Activated gamma-delta T cell treated with Interleukin-2 at 50 U/mL for 16 hours (primary cell): ENCODE data around the gene HYAL1.
A peak's percentile ranks its signal among the peaks of the same experiment; 100 is the strongest.

Source experiments
- DNase-seq: peaks from one replicate; pipeline ENCODE4 v3.0.0-alpha.2; 2020

The HYAL1 gene

DNA sequence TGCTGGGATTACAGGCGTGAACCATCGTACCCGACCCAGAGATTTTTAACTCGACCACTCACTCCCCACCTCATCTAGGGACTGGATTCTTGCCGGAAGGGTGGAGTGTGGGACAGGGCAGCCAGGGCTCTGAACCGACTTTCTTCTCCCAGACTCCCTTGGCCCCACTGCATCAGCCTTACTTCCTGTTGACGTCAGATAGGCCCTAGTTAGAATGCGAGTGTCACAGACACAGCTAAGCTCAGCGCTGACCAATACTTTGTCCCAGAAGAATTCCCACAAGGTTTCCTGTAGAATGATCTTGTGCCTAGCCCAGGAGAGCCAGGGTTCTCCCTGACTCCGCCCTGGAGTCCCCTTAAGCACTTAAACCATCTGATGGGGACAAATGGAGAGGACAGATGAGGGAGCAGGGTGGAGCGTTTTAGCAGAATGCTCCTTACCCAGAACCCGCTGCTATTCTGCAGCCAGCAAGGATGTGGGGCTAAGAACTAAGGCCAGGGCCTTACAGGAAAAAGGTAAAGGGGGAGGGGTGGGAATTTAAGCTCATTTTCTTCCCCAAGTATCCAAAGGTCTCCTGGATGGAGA lies 30.5 kb upstream of the HYAL1 start:
- no peak for DNase-seq

DNA sequence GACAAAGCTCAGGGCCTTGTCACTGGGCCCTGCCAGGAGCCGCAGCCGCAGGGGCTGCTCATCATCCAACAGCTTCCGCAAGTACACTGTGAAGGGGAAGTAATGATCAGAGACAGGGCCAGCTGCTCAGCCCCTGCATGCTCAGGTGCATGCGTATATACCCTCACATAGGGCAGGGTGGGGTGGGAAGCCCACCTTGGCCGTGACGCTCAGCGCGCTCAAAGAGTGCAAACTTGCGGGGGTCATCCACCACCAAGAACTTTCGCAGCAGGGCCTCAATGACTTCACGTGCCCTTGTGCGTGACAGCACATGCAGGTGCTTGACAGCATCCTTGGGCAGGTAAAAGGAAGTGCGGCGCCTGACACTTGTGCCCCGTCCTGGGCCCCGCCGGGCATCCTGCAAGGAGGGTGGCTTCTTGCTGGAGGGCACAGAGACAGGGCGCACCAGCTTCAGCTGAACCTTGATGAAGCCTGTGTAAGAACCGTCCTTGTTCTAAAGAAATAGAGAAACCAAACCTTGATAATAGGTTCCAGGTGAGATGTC lies 28.1 kb upstream of the HYAL1 start:
- no peak for DNase-seq

DNA sequence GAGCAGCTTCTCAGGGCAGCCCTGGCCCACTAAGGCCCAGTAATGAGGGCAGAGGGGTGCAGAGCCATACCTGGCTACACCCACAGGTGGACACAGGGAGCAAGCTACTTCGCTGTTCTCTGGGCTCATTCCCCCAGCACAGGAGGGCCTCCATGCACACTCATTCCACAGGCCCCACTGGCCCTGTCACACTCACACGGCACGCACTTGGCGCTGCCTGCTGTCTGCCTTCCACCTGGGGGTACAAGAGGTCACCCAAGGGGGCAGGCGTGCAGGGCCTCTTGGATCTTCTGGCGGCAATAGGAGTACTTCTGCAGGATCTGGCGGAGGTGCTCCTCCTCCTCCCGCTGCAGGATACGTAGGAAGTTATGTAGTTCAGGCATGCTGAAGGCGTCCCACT lies 27.0 kb upstream of the HYAL1 start:
- no peak for DNase-seq

DNA sequence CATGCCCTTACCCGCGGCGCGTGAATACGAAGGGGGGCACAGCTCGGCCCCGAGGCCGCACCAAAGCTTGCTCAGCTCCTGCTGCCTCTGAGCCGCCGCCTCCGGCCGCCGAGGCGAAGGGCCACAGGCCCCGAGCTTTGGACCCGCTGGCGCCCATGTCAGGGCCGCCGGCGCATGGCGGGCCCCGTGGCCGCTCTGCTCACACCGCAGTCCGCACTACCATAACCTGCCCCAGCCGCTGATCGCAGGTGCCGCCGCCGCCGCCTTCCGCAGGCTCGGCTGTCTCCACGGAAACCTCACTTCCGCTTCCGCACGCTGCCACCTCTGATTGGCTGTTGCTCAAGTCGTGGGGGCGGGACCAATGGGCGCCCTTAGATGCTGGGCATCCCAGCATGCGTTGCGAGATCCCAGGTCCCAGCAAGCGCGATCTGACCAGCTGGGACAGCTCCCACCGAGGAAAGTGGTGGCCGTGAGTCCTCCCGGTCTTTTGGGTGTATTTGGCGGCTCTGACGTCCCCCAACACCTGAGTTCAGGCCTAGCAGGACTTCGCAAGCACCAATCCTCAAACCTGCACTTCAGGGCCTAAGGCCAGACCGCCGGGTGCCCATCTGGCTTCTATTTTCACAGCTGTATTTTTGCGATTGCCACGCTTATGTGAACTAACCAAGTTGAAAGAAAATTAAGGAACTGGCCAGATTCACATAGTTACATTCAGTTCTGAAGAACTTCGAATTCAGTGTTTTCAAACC lies 24.7 kb upstream of the HYAL1 start, which contains the start of gene TUSC2:
Gene TUSC2, minus strand, starts transcription at position 281 of the 749 bp plus-strand sequence. Its CDS starts 124 bp downstream, at position 157.
- DNase-seq: peak; percentile 93

DNA sequence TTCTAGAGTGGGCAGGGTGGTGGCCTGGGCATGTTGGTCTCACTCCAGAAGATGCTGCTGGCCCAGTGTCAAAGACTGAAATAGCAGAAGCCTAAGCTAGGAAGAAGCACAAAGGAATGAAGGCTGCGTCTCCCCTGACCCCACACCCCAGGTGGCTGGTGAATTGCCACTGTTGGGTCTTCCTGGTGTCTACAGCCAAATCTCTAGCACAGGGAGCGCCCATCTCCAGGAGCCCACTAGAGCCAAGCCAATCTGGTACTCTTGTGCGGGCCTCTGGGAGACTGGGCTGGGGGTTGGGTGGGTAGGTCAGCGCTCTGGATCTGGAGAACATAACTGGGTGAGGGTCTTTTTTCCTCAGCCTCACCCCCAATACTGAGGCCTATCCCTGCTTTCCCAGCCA lies 23.8 kb upstream of the HYAL1 start:
- no peak for DNase-seq

DNA sequence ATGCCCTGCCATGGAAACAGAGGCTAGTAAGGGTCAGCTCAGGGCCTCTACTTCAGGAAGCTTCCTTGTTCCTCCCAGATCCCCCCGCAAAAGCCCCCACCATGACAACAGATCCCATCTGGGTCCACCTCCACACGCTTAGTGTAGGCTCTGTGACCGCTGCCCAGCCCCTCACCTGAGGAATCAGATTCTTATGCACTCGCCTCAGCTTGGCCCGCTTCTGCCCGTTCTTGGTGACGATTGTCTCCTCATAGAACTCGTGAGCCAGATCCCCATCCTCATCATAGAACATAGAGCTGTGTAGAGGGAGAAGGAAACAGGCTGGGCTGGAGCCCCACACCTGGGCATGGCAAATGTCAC lies 22.8 kb upstream of the HYAL1 start:
- DNase-seq: no peak

DNA sequence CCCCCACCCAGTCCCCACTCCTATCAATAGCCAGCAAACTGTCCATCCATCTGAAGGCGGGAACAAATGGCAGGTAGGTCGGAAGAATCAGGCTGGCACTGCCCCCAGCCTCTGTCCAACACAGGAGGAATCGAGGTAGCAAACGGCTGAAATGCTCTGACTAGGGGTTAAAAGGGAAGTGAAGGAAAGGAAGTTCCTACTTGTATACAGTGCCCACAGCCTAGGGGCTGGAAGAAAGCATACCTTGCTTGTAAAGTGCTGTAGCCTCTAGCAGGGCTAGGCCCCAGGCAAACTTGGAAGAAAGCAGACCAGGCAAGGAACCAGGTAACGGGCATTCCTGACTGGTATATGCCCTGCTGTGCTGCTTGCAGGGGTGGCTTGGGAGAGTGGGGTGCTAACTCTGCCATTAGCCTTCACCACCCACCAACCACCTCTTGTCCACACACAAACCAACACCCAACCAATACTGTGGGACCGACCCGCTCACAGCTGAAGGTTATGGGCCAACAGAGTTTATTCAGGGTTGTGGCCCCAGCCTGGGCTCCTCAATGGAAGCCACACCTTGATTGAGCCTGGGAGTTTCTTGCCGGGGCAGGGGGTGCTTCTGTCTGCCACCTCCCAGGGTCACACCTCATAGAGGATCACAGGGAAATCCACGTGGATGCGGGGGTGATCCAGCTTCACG lies 22.3 kb upstream of the HYAL1 start:
- no peak for DNase-seq

DNA sequence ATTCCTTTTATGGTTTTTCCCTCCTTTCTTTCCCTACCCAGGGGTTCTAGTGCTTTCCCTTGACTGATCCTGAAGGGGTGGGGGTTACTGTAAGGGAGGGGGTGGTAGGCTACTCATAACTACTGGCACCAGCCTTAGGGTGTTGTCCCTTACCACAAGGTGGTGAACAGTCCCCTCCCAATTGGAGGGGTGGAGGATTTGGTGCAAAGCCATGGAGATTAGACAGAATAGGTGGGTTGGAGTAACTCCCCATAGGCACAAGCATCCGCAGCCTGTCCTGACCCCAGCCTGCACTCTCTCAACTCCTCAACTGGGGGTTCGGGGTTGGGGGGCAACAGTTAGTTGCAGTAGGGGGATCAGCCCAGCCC lies 21.7 kb upstream of the HYAL1 start:
- DNase-seq: no peak

DNA sequence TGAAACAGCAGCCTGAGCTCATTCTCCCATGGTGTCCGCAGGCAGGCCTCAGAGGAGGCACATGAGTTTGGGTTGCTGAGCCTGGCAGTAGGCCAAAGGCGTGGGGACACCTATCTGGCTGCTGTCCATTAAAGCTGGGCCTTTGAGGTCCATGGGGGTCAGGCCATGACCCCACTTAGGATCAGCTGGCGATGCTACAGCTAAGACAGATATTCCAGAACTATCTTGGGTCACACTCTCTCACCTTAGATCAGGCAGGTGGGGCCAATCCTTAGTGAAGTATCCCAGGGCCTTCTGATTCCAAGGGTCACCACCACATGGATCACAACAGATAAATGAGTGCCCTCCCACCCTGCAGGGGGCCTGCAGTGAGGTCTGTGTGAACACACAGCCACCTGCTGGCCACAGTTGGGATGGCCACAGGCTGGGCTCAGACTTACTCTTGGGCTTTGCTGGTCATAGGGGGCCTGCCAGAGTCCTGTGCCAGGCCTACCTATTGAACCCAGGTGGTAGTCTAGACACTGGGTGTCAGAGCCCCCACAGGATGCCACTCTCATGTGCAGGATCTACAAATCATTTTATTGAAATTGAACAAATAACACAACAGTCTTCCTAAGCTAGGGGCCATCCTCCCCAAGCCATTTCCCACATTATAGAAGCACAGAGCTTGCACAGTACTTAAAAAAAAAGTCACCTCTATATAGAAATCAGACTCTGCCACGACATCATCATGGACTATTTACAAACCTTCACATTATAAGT lies 21.2 kb upstream of the HYAL1 start:
- peak; percentile 61 for DNase-seq

DNA sequence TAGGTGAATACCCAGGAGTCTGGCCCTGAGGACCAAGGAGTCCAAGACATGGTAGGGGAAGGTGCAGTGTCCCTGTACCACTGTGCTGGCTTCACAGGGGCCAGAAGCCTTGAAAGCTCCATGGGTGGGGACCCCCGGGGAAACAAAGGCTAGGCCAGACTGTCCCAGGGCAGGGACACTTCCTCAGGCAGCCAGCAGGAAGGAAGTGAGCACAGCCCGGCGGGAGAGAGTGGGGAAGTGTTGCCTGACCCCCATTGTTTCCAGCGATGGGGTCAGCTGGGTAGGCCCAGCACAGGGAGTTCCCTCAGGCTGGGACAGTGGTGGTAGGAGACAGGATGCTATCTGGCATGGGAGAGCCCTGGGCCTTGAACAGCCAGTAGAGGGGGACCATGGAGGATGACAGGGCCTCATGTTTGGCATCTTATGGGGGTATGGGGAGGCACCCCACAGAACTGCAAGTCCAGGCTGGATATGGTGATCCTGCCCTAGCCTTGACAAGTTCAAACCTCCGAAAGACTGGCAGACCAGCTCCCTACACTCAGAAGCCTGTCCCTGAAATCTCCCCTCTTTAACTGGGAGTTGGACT lies 20.3 kb upstream of the HYAL1 start:
- DNase-seq: no peak

DNA sequence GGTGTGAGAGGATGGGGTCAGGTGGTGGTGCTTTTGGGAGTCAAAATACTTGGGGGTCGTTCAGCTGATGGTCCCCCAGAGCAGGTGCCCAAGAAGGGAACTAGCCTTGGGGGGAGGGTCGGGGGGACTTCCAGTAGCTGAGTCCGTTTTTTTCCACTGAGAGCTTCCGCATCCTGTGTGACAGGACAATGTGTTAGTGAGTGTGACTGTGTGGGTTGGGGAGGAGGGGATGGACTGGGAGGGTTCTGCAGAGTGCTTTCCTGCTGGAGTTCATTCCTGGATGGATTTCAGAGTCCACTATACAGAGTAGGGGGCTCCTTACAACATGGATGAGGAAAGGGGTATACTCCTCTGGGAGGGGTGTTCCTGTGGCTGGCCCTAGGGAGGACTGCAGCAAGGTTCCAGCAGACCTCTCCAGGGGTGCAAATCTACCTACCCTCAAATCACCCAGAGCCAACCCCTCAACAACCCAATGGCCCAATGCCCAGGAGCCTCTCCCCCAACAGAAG lies 19.8 kb upstream of the HYAL1 start:
- no peak for DNase-seq

DNA sequence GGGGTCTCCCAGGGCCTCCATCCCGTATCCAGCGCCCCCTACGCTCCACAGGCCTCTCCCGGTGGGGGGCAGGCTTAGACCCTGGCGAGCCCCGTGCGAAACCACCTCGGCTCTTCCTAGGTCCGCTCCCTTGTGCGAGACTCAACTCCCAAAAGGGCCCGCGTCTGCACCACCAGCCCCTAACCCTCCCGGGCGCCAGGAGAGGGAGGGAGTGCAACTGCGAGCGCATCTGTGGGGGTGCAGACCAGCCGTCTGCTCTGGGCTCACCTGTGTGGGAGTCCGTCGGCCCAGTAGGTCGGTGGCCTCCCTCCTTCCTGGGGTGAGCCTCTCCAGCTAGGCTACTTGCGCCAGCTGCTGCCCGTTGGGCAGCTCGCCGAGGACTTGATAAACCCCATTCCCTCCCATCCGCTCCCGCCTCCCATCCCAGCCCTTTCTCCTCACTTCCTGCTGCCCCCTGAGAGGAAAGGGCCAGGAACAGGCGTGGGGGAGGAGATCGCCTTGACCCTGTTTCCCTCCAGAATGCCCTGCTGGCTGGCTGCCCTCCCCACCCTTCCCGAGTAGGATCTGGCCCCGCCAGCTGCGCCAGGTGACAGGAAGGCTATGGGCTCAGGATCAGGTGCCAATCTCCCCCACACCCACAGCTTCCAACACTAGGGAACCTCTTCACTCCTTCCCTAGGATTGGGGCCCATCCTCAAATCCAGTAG lies 19.2 kb upstream of the HYAL1 start, which contains the start of gene HYAL2:
Gene HYAL2, minus strand, starts transcription at position 360 of the 706 bp plus-strand sequence. CDS start 2,256 bp downstream, outside the sequence.
- DNase-seq: no peak

DNA sequence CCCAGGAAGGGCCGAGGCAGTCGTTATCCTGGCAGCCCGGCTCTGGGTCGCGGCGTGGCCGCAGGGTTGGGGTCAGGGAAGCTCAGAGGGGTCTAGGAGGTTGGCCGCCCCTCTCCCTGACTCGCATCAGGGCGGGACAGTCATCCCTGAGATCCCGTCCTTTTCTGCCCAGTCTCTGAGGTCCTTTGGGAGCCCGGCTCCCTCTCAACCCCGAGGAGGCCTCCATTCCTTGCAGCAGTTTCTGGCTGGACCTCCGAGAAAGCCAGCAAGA lies 18.7 kb upstream of the HYAL1 start:
- no peak for DNase-seq

DNA sequence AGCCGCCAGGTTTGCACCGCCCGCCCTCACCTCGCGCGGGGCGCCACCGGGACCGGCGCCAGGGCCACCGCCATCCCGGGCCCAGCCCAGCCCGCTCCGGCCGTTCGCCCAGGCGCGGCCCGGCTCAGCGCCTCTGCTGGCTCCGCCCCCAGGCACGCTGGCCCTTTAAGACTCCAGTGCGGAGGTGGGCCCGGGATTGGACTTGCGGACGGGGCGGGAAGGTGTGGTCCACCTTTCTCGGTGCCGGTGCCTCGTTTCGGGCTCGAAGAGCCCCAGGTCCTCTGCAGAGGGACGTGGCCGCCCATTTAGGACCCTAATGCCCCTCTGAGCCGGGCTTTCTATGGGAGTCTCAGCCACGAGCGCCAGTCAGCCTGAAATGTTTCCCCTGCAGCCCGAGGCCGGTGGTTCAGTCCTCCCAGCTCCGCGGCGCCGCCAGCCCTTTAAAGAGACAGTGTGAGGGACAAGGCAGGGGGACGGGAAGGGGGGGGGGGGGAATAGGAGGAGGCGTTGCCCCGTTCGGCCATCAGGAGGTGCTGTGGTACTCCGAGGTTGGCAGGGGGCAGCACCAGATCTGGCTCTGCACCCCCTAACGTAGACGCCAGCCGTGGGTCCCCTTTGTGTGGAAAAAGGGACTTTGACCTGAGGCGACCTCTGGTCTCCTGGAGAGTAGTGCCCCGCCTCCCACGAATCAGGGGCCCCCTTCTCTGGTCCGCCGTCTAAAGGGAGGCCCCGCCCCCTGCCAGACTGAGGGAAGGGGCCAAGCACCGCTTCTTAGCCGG lies 18.2 kb upstream of the HYAL1 start:
- DNase-seq: peak; percentile 74

DNA sequence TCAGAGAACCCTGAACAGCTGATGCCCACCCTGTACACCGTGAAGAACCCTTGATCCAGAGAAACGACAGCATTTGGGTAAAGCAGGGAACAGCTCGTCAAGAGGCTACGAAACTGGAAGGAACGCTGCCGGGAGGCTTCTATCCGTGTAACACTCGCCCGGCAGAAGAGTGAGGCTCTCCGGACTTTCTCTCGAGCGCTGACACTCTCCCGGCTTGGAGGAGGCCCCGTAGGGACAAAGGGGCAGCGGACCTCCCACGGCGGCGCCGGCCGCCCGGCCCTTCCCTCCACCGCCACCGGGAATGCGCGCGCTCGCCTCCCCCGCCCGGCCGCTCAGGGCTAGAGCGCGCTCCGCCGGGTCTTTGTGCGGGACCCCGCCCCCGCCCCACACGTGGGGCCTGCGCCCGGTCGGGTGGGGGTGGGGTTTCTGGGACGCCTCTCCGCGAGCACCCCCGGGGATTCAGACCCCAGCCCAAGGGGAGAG lies 17.5 kb upstream of the HYAL1 start:
- DNase-seq: peak; percentile 44

DNA sequence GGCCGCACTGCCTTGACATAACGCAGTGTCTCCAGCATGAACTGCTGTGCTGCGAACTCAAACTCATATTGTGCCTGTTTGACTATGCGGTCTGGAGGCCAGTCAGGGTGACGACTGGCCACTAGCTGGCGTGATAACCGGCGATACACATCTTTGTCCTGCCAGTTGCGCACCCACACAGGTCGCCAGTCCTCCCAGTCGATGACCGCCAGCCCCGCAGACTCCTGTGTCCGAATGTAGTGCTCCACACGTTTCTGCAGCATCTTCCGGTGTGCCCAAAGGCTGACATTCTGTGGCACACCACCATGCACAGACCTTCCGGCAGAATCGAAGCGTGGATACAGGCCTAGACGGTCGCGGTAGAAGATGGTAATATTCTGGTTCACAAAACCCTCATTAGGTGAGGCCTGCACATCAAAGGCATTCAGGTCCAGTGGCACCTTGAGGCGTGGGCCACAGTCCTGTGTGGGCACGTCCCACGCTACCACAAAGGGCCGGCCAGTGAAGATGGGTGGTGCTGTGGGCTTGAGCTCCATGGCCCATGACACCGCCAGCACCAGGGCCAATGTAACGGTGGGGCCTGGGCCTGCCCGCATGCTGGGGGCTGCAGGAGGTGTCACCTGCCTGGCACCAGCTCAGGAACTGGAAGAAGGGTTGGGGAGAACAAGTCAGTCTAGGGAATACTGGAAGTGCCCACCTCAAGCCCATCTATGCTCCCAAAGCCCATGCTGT lies 16.7 kb upstream of the HYAL1 start:
- DNase-seq: no peak

DNA sequence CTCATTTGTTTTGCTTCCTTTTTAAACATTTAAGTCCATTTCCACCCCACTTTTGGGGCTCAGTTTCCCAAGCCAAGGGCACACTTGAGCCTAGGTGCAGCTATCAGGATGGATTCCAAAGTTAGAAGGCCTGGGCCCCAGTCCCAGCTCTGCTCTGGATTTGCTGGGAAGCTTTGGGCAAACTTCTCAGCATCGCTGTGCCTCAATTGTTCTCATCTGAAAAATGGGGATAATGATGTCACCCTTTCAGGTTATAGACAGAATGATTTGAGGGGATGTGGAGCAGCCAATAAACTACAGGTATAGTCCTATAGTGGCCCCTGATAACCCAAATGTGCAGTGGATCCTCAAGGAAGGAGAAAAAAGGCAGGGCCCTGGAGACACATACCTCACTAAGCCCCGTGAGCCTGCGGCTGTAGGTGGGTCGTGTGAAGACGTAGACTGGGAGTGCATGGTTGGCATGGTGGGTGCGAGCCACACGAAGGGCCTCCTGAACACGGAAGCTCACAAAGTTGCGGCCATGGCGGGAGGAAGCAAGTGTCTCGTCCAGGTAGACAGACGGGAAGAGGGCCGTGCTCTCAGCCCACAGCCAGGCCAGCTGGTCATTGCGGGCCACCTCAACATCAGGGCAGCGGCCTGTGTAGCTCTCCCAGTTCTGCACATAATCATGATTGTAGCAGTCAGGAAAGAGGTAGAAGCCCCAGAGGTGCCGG lies 16.0 kb upstream of the HYAL1 start:
- no peak for DNase-seq

DNA sequence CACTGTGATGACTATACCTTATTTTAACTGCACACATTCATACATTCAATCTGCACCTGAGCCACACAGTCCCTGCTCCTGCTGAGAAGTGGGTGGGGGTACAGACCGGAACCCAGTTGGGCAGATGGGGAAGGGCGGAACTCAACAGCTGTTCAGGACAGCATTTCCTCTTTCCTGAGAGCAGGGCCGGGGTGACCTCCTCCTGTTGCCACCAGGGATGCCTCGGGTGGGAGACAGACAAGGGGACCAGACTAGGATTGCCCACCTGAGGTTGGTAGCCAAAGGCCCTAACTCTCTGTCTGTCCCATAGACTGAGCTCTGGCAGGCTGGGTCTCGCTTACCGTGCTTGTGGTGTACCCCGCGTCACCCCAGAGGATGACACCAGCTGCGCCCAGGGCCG lies 15.2 kb upstream of the HYAL1 start:
- DNase-seq: no peak

DNA sequence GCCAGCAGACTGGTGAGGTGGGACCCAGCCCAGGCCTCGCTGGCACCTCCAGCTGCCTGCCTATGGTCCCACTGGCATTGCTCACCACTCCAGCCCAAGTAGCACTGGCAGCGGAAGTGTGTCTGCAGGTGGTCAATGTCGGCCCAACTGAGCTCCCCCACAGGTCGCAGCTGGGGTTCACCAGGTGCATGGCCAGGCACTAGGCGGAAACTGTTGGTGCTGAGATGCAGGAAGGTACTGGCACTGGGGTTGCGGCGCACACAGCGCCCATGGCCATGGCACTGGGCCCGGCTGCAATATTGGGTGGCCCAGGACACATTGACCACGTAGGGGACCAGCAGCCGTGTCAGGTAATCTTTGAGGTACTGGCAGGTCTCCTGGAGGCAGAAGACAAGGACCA lies 14.8 kb upstream of the HYAL1 start:
- no peak for DNase-seq

DNA sequence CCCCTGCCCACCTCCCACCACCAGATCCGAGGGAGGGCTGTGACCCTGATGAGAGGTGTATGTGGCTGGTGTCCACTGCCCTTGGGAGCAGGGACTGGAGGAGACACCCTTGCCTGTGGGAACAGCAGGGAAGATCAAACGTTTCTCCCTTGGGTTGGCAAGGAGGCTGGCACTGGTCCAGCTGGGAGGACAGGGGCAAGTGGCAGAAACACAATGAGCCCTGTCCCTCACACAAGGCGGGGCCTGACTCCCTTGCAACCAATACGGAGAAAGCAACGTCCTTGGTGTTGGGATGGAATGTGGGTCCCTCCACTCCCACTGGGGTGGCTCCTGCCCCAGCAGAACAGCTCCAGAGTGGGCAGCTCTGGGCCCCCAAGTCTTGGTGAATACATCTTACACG lies 13.9 kb upstream of the HYAL1 start:
- DNase-seq: no peak
